D721Med (cell line): Measurements from ENCODE around the gene ADAMTS3.

ENCODE experiments used
- DNase-seq: peaks from one replicate; pipeline ENCODE4 v3.0.0; 2011; ENCODE audit warnings: low spot score; ENCODE audit not compliant: insufficient read length
- FAIRE-seq: peaks from 2 replicates; lab custom pipeline; 2011; peaks lifted over from hg19 to GRCh38; lab: Jason Lieb, UNC
- CTCF ChIP-seq: IDR thresholded peaks from 2 replicates; pipeline ENCODE4 v1.5.1; 2012; ENCODE audit warnings: mild to moderate bottlenecking, control low read depth; ENCODE audit not compliant: insufficient read depth; ENCODE audit errors: missing control alignments

ADAMTS3 gene

GRCh38 chr4:72311291-72311690 is 257.7 kb downstream of the ADAMTS3 start:
- TF ChIP-seq CTCF, result no peak
- no peak for FAIRE-seq
- DNase-seq, result no peak

- no peak for DNase-seq
- FAIRE-seq, result no peak
- no peak for TF ChIP-seq CTCF
Observed at GRCh38 chr4:72305620-72306019, 263.4 kb downstream of the ADAMTS3 start.

GRCh38 chr4:72305080-72305479 is 263.9 kb downstream of the ADAMTS3 start:
- no peak for FAIRE-seq
- no peak for DNase-seq
- TF ChIP-seq CTCF, result no peak

GRCh38 chr4:72302981-72303704 is 265.9 kb downstream of the ADAMTS3 start:
- DNase-seq (no peak), FAIRE-seq (no peak)
- peak; percentile 68 for TF ChIP-seq CTCF

GRCh38 chr4:72301759-72302158 is 267.3 kb downstream of the ADAMTS3 start:
- no peak for DNase-seq
- no peak for TF ChIP-seq CTCF

GRCh38 chr4:72300126-72300525 is 268.9 kb downstream of the ADAMTS3 start:
- no peak for FAIRE-seq
- no peak for TF ChIP-seq CTCF

More at GRCh38 chr4:72301759-72302158, 267.3 kb downstream of the ADAMTS3 start:
- FAIRE-seq, result no peak

GRCh38 chr4:72295966-72296557 is 273.0 kb downstream of the ADAMTS3 start:
- peak; percentile 75 for TF ChIP-seq CTCF
- DNase-seq (no peak), FAIRE-seq (peak; percentile 61)

More at GRCh38 chr4:72300126-72300525, 268.9 kb downstream of the ADAMTS3 start:
- no peak for DNase-seq
